Mesendoderm (in vitro differentiated cells): ENCODE results near the gene TMPRSS3.

Experiments
- DNase-seq: peaks from one replicate; pipeline ENCODE4 v3.0.0; 2013
- H2AK5ac ChIP-seq: 2 replicates; pipeline ENCODE4 v1.6.1; 2013; ENCODE audit warnings: low read length, inconsistent platforms
- H2BK120ac ChIP-seq: 2 replicates; pipeline ENCODE4 v1.6.1; 2013; ENCODE audit warnings: low read depth, mild to moderate bottlenecking, low read length, moderate library complexity, mixed read lengths
- H2BK15ac ChIP-seq: replicated peaks from 2 replicates; pipeline ENCODE4 v1.6.1; 2013; ENCODE audit warnings: low read depth, mild to moderate bottlenecking, moderate library complexity
- H2BK5ac ChIP-seq: 2 replicates; pipeline ENCODE4 v1.6.1; 2013; ENCODE audit warnings: low read length, inconsistent platforms
- H3K18ac ChIP-seq: 2 replicates; pipeline ENCODE4 v1.6.1; 2013; ENCODE audit warnings: mild to moderate bottlenecking, low read length, mixed read lengths
- H3K23ac ChIP-seq: one replicate; pipeline ENCODE4 v1.6.1; 2013; ENCODE audit warnings: low read length
- H3K27ac ChIP-seq: 2 replicates; pipeline ENCODE4 v1.5.1; 2013; ENCODE audit warnings: low read depth, mild to moderate bottlenecking, inconsistent platforms, low read length, moderate library complexity
- H3K27me3 ChIP-seq: 2 replicates; pipeline ENCODE4 v1.6.1; 2013; ENCODE audit warnings: low read length, control low read depth, mild to moderate bottlenecking, inconsistent platforms; ENCODE audit not compliant: insufficient read depth, poor library complexity
- H3K36me3 ChIP-seq: 2 replicates; pipeline ENCODE4 v1.6.1; 2013; ENCODE audit warnings: low read length, inconsistent platforms; ENCODE audit not compliant: control insufficient read depth, insufficient read depth
- H3K4ac ChIP-seq: one replicate; pipeline ENCODE4 v1.6.1; 2013; ENCODE audit warnings: low read depth, mild to moderate bottlenecking, low read length, moderate library complexity
- H3K4me1 ChIP-seq: 2 replicates; pipeline ENCODE4 v1.6.1; 2013; ENCODE audit warnings: low read depth, low read length, inconsistent platforms; ENCODE audit not compliant: control insufficient read depth
- H3K4me2 ChIP-seq: 2 replicates; pipeline ENCODE4 v1.6.1; 2013; ENCODE audit warnings: low read length
- H3K4me3 ChIP-seq: 2 replicates; pipeline ENCODE4 v1.5.1; 2013; ENCODE audit warnings: mild to moderate bottlenecking, low read length
- H3K56ac ChIP-seq: one replicate; pipeline ENCODE4 v1.6.1; 2013; ENCODE audit warnings: low read length
- H3K79me1 ChIP-seq: 2 replicates; pipeline ENCODE4 v1.6.1; 2013; ENCODE audit warnings: low read length, inconsistent platforms
- H3K79me2 ChIP-seq: 2 replicates; pipeline ENCODE4 v1.6.1; 2013; ENCODE audit warnings: mild to moderate bottlenecking, low read length; ENCODE audit not compliant: control insufficient read depth, insufficient read depth
- H3K9ac ChIP-seq: 2 replicates; pipeline ENCODE4 v1.6.1; 2013; ENCODE audit warnings: low read length, inconsistent platforms
- H4K5ac ChIP-seq: one replicate; pipeline ENCODE4 v1.6.1; 2013; ENCODE audit warnings: low read length
- H4K8ac ChIP-seq: one replicate; pipeline ENCODE4 v1.6.1; 2013; ENCODE audit warnings: low read depth, mild to moderate bottlenecking, control low read depth, low read length, moderate library complexity
- WGBS: extraction: QIAGEN DNeasy Blood & Tissue Kit; methylation state at CpG from one replicate; pipeline ENCODE4 v1.1.7; 2013; ENCODE audit warnings: low lambda C conversion rate, missing lambda C conversion rate; ENCODE audit not compliant: insufficient coverage; ENCODE audit errors: extremely low coverage; 5-methylcytosine and 5-hydroxymethylcytosine counted together

The TMPRSS3 gene

GRCh38 chr21:42426424-42426823 lies 30.6 kb upstream of the TMPRSS3 start:
- H3K4me1 ChIP-seq: no peaks in the 10 kb centered on the region
- H2BK5ac ChIP-seq: no peak overlapping the region
- H3K36me3 ChIP-seq: no peaks in the 10 kb centered on the region
- no peaks in the 10 kb centered on the region for H3K79me1 ChIP-seq
- no peak overlapping the region for H4K5ac ChIP-seq
- no peak overlapping the region for H3K4me2 ChIP-seq
- H3K18ac ChIP-seq: no peak overlapping the region
- H3K4me3 ChIP-seq: no peak overlapping the region
- no peak overlapping the region for H4K8ac ChIP-seq
- no peak overlapping the region for H3K56ac ChIP-seq
- H3K79me2 ChIP-seq: no peaks in the 10 kb centered on the region
- no peak overlapping the region for H3K9ac ChIP-seq
- no peak overlapping the region for H3K4ac ChIP-seq
- no peak overlapping the region for H2AK5ac ChIP-seq
- no peak overlapping the region for H3K27ac ChIP-seq
- DNase-seq: no peak
- no peak overlapping the region for H2BK120ac ChIP-seq
- no CpG with 5 or more reads among the region's 7 CpGs for WGBS
- H3K23ac ChIP-seq: no peak overlapping the region
- H3K27me3 ChIP-seq: no peaks in the 10 kb centered on the region
- no peak overlapping the region for H2BK15ac ChIP-seq

- Histone ChIP-seq H2AK5ac (no peak overlapping the region), H2BK5ac (no peak overlapping the region), H2BK15ac (no peak overlapping the region), H3K4ac (no peak overlapping the region), H3K9ac (no peak overlapping the region), H3K4me3 (no peak overlapping the region), H3K27me3 (no peaks in the 10 kb centered on the region), H3K27ac (no peak overlapping the region), H4K8ac (no peak overlapping the region), H2BK120ac (no peak overlapping the region), H3K23ac (no peak overlapping the region), H3K18ac (no peak overlapping the region), H3K79me2 (no peaks in the 10 kb centered on the region), H3K56ac (no peak overlapping the region), H4K5ac (no peak overlapping the region), H3K79me1 (no peaks in the 10 kb centered on the region), H3K36me3 (no peaks in the 10 kb centered on the region), H3K4me2 (no peak overlapping the region), H3K4me1 (no peaks in the 10 kb centered on the region)
- whole genome bisulfite sequencing: no CpG with 5 or more reads among the region's 4 CpGs
- no peak for DNase-seq
Measured at GRCh38 chr21:42425591-42425990, 29.7 kb upstream of the TMPRSS3 start.

GRCh38 chr21:42424914-42425541 lies 29.2 kb upstream of the TMPRSS3 start:
- Histone ChIP-seq H3K36me3 (no peaks in the 10 kb centered on the region), H2BK5ac (no peak overlapping the region)
- WGBS: no CpG with 5 or more reads among the region's 12 CpGs

GRCh38 chr21:42423685-42424084 lies 27.8 kb upstream of the TMPRSS3 start:
- no peak for DNase-seq
- no peak overlapping the region for H3K9ac ChIP-seq
- no peaks in the 10 kb centered on the region for H3K79me1 ChIP-seq
- H4K8ac ChIP-seq: no peak overlapping the region
- no peaks in the 10 kb centered on the region for H3K36me3 ChIP-seq
- no peak overlapping the region for H2BK5ac ChIP-seq
- no peaks in the 10 kb centered on the region for H3K79me2 ChIP-seq
- no peak overlapping the region for H3K4me2 ChIP-seq
- H3K23ac ChIP-seq: no peak overlapping the region
- no peak overlapping the region for H3K27ac ChIP-seq
- no peak overlapping the region for H2BK15ac ChIP-seq
- no peak overlapping the region for H3K18ac ChIP-seq
- no peak overlapping the region for H4K5ac ChIP-seq
- no peak overlapping the region for H2BK120ac ChIP-seq
- H3K4me1 ChIP-seq: no peaks in the 10 kb centered on the region
- H3K27me3 ChIP-seq: no peaks in the 10 kb centered on the region
- no peak overlapping the region for H3K4ac ChIP-seq
- H3K4me3 ChIP-seq: no peak overlapping the region
- WGBS: no CpG with 5 or more reads among the region's 2 CpGs
- H3K56ac ChIP-seq: no peak overlapping the region
- H2AK5ac ChIP-seq: no peak overlapping the region

More at GRCh38 chr21:42424914-42425541, 29.2 kb upstream of the TMPRSS3 start:
- Histone ChIP-seq H3K79me1 (no peaks in the 10 kb centered on the region), H3K4me2 (no peak overlapping the region), H2BK120ac (no peak overlapping the region), H3K27me3 (no peaks in the 10 kb centered on the region), H2AK5ac (no peak overlapping the region), H3K4me3 (no peak overlapping the region), H3K18ac (no peak overlapping the region), H3K79me2 (no peaks in the 10 kb centered on the region), H2BK15ac (no peak overlapping the region), H3K9ac (no peak overlapping the region), H4K5ac (no peak overlapping the region), H3K23ac (no peak overlapping the region), H3K27ac (no peak overlapping the region), H3K56ac (no peak overlapping the region), H4K8ac (no peak overlapping the region), H3K4me1 (no peaks in the 10 kb centered on the region), H3K4ac (no peak overlapping the region)
- DNase-seq: no peak

GRCh38 chr21:42423197-42423675 lies 27.4 kb upstream of the TMPRSS3 start:
- H2BK15ac ChIP-seq: no peak overlapping the region
- no peak overlapping the region for H3K18ac ChIP-seq
- H2AK5ac ChIP-seq: no peak overlapping the region
- DNase-seq: no peak
- H3K4me3 ChIP-seq: no peak overlapping the region
- no peak overlapping the region for H3K4ac ChIP-seq
- H2BK5ac ChIP-seq: no peak overlapping the region
- H4K8ac ChIP-seq: no peak overlapping the region
- H3K9ac ChIP-seq: no peak overlapping the region
- no peaks in the 10 kb centered on the region for H3K27me3 ChIP-seq
- no peak overlapping the region for H3K27ac ChIP-seq
- H3K79me2 ChIP-seq: no peaks in the 10 kb centered on the region
- no peak overlapping the region for H2BK120ac ChIP-seq
- no peak overlapping the region for H3K56ac ChIP-seq
- H3K4me1 ChIP-seq: no peaks in the 10 kb centered on the region
- H3K79me1 ChIP-seq: no peaks in the 10 kb centered on the region
- WGBS: no CpG with 5 or more reads among the region's 10 CpGs
- H3K23ac ChIP-seq: no peak overlapping the region
- no peak overlapping the region for H3K4me2 ChIP-seq
- no peak overlapping the region for H4K5ac ChIP-seq
- H3K36me3 ChIP-seq: no peaks in the 10 kb centered on the region
